Loucy (cell line): ENCODE measurements around the gene MMP21.

ENCODE experiments used
- EZH2phosphoT487 ChIP-seq: fragments of 200-600 bp; IDR thresholded peaks from 2 replicates; pipeline ENCODE4 v1.6.1; 2018; ENCODE audit warnings: antibody characterized with exemption, mild to moderate bottlenecking, moderate library complexity, borderline replicate concordance
- TF ChIP-seq, protein P1 (sequence below): fragments of 200-600 bp; sonication (generic); conservative IDR thresholded peaks from 2 replicates; pipeline ENCODE4 v1.5.1; 2014; ENCODE audit warnings: mild to moderate bottlenecking, antibody characterized with exemption, low read length

DNA sequence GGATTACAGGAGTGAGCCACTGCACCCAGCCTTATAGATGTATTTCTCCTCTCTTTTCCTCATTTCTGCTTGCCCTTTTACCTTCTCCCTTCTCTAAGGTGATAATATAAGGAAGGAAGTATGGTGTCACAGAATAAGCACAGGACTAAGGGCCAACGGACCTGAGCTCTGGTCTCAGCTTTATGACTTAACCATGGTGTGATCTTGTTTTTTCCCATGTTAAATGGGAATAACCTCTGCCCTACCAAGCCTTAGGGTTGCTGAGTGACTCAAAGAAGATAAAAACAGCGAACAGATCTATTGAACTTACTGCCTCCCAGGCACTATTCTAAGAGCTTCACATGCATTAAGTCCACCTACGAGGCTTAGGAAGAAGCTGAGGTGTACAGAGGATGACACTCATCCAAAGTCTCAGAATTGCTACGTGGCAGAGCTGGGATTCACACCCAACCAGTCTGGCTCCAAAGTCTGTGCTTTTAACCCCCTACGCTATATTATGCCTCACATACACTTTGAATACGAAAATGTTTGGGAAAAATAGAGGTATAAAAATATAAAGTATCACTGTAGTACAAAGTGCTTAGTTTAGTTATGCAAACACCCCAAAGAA lies 41.8 kb upstream of the MMP21 start:
- TF ChIP-seq, protein P1, sequence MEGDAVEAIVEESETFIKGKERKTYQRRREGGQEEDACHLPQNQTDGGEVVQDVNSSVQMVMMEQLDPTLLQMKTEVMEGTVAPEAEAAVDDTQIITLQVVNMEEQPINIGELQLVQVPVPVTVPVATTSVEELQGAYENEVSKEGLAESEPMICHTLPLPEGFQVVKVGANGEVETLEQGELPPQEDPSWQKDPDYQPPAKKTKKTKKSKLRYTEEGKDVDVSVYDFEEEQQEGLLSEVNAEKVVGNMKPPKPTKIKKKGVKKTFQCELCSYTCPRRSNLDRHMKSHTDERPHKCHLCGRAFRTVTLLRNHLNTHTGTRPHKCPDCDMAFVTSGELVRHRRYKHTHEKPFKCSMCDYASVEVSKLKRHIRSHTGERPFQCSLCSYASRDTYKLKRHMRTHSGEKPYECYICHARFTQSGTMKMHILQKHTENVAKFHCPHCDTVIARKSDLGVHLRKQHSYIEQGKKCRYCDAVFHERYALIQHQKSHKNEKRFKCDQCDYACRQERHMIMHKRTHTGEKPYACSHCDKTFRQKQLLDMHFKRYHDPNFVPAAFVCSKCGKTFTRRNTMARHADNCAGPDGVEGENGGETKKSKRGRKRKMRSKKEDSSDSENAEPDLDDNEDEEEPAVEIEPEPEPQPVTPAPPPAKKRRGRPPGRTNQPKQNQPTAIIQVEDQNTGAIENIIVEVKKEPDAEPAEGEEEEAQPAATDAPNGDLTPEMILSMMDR = no peak
- no peak for TF ChIP-seq EZH2phosphoT487
